ENCODE measurements around the gene PRRG1.
"Not testable (repeated sequence)": the region's sequence is repeated elsewhere in the genome, so short reads cannot be mapped to it uniquely, and the experiment has no call there.

Gene PRRG1

GRCh38 chrX:37498323-37498722, 149.2 kb downstream of the PRRG1 start:
- H3K36me3 ChIP-seq (ENCODE audit: insufficient read depth, low read length); H3K9me3 ChIP-seq (ENCODE audit: insufficient read depth, low read depth, low read length); H3K27ac ChIP-seq (ENCODE audit: low read depth, low read length); H3K9ac ChIP-seq (ENCODE audit: low read depth, low read length); H3K4me1 ChIP-seq (ENCODE audit: insufficient read depth, low read length); H3K4me3 ChIP-seq (ENCODE audit: low read length); H3K27me3 ChIP-seq (ENCODE audit: insufficient read depth, low read length): not testable (repeated sequence)

GRCh38 chrX:37499649-37500048, 150.5 kb downstream of the PRRG1 start:
- not testable (repeated sequence) for H3K27ac ChIP-seq (ENCODE audit: low read depth, low read length); H3K36me3 ChIP-seq (ENCODE audit: insufficient read depth, low read length)
- WGBS: 87% methylated on average over 3 of the region's 4 CpGs

DNA sequence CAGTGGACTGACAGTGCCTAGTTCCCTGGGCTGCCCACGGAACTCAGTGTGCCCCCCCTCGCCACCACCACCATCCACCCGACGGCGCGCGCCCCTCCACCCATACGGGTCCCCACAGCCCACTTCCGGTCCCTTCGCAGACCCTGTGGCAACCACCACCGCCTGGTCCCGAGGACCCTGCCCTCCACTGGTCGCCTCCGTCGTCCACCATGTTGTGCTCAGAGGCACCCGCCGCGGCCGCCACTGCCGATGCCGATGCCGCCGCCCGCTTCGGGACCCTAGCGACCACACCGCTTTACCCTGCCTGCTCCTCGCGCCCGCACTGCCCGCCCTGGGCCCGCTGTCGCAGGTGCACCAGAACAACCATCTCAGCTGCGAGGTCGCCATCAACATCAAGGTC, 155.8 kb downstream of the PRRG1 start:
- H3K36me3 ChIP-seq (ENCODE audit: insufficient read depth, low read length): no peaks in the 10 kb centered on the region
- no peak overlapping the region for H3K4me3 ChIP-seq (ENCODE audit: low read length)
- WGBS: 97% methylated on average over 35 of the region's 35 CpGs
- no peaks in the 10 kb centered on the region for H3K9me3 ChIP-seq (ENCODE audit: insufficient read depth, low read depth, low read length)
- H3K4me1 ChIP-seq (ENCODE audit: insufficient read depth, low read length): no peaks in the 10 kb centered on the region
- no peak overlapping the region for H3K27ac ChIP-seq (ENCODE audit: low read depth, low read length)
- H3K9ac ChIP-seq (ENCODE audit: low read depth, low read length): no peak overlapping the region
- no peaks in the 10 kb centered on the region for H3K27me3 ChIP-seq (ENCODE audit: insufficient read depth, low read length)

More at GRCh38 chrX:37499649-37500048, 150.5 kb downstream of the PRRG1 start:
- not testable (repeated sequence) for H3K27me3 ChIP-seq (ENCODE audit: insufficient read depth, low read length); H3K4me3 ChIP-seq (ENCODE audit: low read length); H3K9ac ChIP-seq (ENCODE audit: low read depth, low read length); H3K4me1 ChIP-seq (ENCODE audit: insufficient read depth, low read length); H3K9me3 ChIP-seq (ENCODE audit: insufficient read depth, low read depth, low read length)
